Measurements from ENCODE around the gene TNFAIP3. TPM values are rescaled to one million over a fixed set of nuclear protein-coding genes. Genes with fewer than 3 reads are reported as not detected.

The TNFAIP3 gene
- total and polyA plus RNA-seq, 2 of the 8 experiments (the other 6 are each of a cell fraction or from before 2014, with no cell fraction given): 1.6 to 2.0 TPM

GRCh38 chr6:137884149-137884909, 17.3 kb downstream of the TNFAIP3 start:
- Histone ChIP-seq H3K36me3 (ENCODE audit: control insufficient read depth in 2 of 4, insufficient read depth in 4 of 4, low read length in 3 of 4) (peaks cover 0 to 7% (median 6%) of the 10 kb centered on the region in 4 experiments; a peak in 5 of 8 replicates), H3K23ac (ENCODE audit: insufficient read length) (no peak overlapping the region), H3K27ac (ENCODE audit: low read depth, low read length) (no peak overlapping the region), H3K4me1 (replicated peaks in 1 of 4; ENCODE audit: control insufficient read depth in 3 of 4, insufficient read depth in 4 of 4, low read length in 3 of 4) (peaks cover 0 to 6% (median 2%) of the 10 kb centered on the region in 4 experiments; a peak in 4 of 7 replicates), H3K79me2 (ENCODE audit: control insufficient read depth in 1 of 2, insufficient read depth in 2 of 2, low read length in 2 of 2) (no peaks in the 10 kb centered on the region), H4K91ac (replicated peaks; ENCODE audit: insufficient read length, low read length) (no peak overlapping the region), H2AFZ (ENCODE audit: low read length) (no peak overlapping the region), H4K5ac (ENCODE audit: insufficient read length, low read depth, low read length) (no peak overlapping the region), H4K8ac (ENCODE audit: extremely low read depth, insufficient read depth, low read length) (no peak overlapping the region), H3K9me3 (ENCODE audit: insufficient read depth in 2 of 2, low read depth in 1 of 2, low read length in 1 of 2) (no peaks in the 10 kb centered on the region), H4K20me1 (replicated peaks in 1 of 2; ENCODE audit: control insufficient read depth in 1 of 2, insufficient read depth in 2 of 2, low read length in 2 of 2) (no peaks in the 10 kb centered on the region), H3K79me1 (ENCODE audit: low read depth, low read length) (no peaks in the 10 kb centered on the region), H3K4ac (replicated peaks; ENCODE audit: insufficient read length, low read depth, low read length) (no peak overlapping the region), H2BK12ac (ENCODE audit: low read depth, low read length) (no peak overlapping the region), H3K14ac (ENCODE audit: insufficient read length) (no peak overlapping the region), H2BK120ac (replicated peaks; ENCODE audit: low read depth, low read length) (no peak overlapping the region), H2BK20ac (ENCODE audit: low read length) (no peak overlapping the region), H2AK5ac (ENCODE audit: low read depth, low read length) (no peak overlapping the region), H3K18ac (ENCODE audit: extremely low read depth, low read length) (no peak overlapping the region), H2BK5ac (ENCODE audit: low read depth, low read length) (no peak overlapping the region), H3K4me3 (ENCODE audit: extremely low read depth in 1 of 4, insufficient read depth in 2 of 4, low read depth in 3 of 4, low read length in 4 of 4) (no peak overlapping the region), H3K56ac (replicated peaks; ENCODE audit: insufficient read length, low read depth, low read length) (no peak overlapping the region), H3K4me2 (ENCODE audit: insufficient read depth in 1 of 2, low read depth in 2 of 2, low read length in 2 of 2) (no peak overlapping the region), H3K23me2 (ENCODE audit: low read depth, low read length) (no peaks in the 10 kb centered on the region), H3K27me3 (replicated peaks in 1 of 4; ENCODE audit: control insufficient read depth in 3 of 4, extremely low read depth in 1 of 4, insufficient read depth in 3 of 4, low read length in 3 of 4) (no peaks in the 10 kb centered on the region), H2BK15ac (ENCODE audit: low read length) (no peak overlapping the region), H3K9ac (replicated peaks in 1 of 4; ENCODE audit: extremely low read depth in 1 of 4, low read depth in 3 of 4, low read length in 3 of 4) (no peak overlapping the region)
- CTCF ChIA-PET (ENCODE audit: partially characterized antibody): interaction anchor here (1.0 to 1.2 kb wide), 3 partner anchors 17 to 62 kb away, joined by 3 to 6 read pairs (median 5); partner anchors contain the start of gene TNFAIP3
- DNase-seq (ENCODE audit: low read depth in 1 of 2, low spot score in 2 of 2) (no peak), FAIRE-seq (no peak)
- POLR2A ChIA-PET (ENCODE audit: partially characterized antibody): no interaction called here
- TF ChIP-seq GTF2F1 (IDR thresholded peaks at IDR 0.05; ENCODE audit: borderline replicate concordance, low read depth, low read length): no peak
- no peak for TF ChIP-seq HDAC2 (IDR thresholded peaks at IDR 0.05; ENCODE audit: borderline replicate concordance in 1 of 2, low read depth in 2 of 2, low read length in 2 of 2)
- WGBS, 2 experiments (ENCODE audit: extremely low coverage in 1 of 2, insufficient coverage in 1 of 2, insufficient read length in 1 of 2, insufficient replicate concordance in 2 of 2, low coverage in 1 of 2, low lambda C conversion rate in 2 of 2, missing lambda C conversion rate in 1 of 2): 86% methylated on average over 5 of the region's 5 CpGs; no CpG with 5 or more reads in 1 of the 2 experiments
